Left renal cortex interstitium (tissue), 4 donors: ENCODE data around the gene AIDA. TPM values are rescaled to one million over a fixed set of nuclear protein-coding genes. Genes with fewer than 3 reads are reported as not detected.
A peak's percentile ranks its signal among the peaks of the same experiment; 100 is the strongest.
"Not testable (repeated sequence)": the region's sequence is repeated elsewhere in the genome, so short reads cannot be mapped to it uniquely, and the experiment has no call there.

Experiments
- DNase-seq, 4 donors: peaks; one replicate each; pipeline ENCODE4 v3.0.0-alpha.2; 2013; ENCODE audit warnings: low read depth in 4 of 4, low spot score in 2 of 4, missing footprints in 1 of 4
- polyA plus RNA-seq, 4 donors: library from polyadenylated mRNA; unstranded; fragments of 120-200 nt; gene quantifications; one replicate each; pipeline ENCODE4 v1.2.1, GENCODE V29; 2013; ENCODE audit not compliant: insufficient read length in 4 of 4

Gene AIDA
- polyA plus RNA-seq, 4 donors = 60.3 to 77.3 (median 67.6) TPM

DNA sequence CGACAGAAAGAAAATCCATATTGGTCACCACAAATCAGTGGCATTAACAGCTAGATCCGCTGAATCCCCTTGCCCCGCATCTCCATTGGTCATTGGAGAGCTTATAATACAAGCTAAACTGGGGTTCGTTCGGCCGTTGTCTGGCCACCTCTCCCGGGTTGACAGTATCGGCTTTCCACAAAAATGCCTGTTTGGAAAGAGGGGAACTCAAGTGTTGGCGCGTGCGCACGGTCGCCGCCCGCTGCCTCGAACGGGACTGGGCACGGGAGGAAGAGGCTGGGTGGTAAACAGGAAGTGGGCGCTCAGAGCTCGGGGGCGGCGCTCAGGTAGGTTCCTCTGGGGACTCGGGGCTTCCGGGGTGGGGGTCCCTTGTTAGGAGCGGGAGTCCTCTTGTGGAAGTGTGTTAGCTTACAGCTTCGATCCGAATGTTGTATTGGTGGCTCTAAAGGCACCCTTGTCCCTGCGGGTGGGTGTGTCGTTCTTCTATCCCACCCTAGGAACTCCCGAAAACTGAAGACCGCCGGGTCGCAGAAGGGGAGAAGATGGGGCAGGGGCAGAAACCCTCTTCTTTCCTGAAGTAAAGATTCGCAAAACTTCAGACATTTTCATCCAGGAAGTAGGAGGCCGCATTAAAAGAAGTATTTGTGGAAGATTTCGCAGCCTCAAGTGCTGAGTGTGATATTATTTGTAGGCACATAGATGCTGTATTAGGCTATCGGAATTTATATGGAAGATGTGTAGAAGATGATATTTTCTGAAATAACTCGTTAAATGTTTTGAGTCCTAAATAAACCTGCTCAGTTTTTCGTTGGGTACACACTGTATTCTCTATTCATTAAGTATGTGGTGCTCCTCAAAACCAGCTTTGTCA lies 1.0 kb upstream of the AIDA start:
- peak; percentile 78 to 96 (median 90) for DNase-seq

DNA sequence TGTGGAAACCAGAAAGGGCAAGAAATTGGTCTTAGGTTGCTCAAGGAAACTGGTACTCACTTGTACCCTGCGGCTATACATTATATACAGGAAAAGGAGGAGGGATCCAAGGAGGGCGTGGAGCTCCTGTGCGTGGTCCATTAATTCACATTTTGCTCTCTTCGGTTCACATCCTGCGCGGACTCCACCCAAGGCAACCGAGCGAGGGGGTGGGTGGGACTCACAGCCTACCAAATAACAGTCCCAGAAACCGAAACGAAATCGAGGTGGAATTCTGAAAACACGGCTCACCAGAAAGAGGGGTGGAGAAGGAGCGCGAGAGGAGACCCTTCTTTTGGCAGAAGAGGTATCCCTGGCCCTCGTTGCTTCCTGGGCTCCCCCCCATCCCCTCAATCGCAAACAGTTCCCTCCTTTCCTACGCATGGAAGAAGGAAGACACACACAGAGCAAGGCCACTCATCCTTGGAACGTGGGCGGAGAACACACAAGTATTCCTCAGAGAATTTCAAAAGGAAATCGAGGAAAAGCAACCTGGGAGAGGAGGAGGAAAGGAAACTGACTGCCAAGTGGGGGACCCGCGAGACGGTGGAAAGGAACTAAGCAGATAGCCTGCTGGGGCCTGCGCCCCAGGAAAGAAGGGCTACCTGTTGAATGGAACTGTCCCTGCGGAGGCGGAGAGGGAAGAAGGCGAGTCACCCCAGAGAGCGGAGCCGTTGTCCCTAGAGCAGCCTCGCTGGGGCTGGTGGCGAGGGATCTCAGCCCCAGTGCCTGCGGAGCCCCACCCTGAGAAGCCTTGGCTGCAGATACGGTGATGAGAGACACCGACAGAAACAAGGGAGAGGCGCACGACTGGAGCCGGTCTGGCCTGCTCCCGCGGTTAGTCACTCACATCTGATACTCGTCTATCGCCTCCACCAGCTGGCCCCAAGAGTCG lies 705 bp downstream of the AIDA start:
- DNase-seq = peak; percentile 32 to 65 (median 60)

DNA sequence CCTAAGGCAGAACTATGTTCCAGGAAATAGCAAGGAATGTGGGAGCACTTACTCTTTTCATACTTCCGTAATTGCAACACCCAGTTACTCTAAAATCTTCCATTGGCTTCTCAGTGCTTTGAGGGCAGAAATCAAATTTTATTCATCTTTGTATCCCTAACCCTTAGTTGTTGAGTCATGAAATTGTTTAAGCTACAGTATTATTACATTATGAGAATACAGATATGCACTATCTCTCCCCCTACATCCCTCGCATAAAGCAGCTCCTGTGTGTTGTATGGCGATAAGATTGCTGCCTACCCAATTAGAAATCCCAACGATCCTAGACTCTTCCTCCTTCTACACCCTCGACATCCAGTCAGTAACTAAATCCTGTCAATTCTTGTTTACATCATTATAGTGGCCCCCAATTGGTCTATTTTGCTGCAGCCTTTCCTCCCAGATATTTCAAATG lies 2.6 kb downstream of the AIDA start:
- no peak for DNase-seq

DNA sequence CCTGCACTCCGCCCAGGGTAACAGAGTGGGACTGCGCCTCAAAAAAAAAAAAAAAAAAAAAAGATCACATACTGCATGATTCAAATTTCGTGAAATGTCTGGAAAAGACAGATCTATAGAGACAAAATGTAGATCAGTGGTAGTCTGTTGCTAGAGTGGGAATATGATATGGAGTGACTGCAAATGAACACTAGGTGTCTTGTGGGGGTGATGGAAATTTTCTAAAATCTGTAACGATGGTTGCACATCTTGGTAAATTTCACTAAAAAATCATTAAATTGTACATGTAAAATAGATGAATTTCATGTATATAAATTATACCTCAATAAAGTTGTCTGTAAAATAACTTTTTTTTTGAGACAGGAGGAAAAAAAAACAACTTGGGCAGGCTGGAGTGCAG lies 5.5 kb downstream of the AIDA start:
- DNase-seq = no peak

DNA sequence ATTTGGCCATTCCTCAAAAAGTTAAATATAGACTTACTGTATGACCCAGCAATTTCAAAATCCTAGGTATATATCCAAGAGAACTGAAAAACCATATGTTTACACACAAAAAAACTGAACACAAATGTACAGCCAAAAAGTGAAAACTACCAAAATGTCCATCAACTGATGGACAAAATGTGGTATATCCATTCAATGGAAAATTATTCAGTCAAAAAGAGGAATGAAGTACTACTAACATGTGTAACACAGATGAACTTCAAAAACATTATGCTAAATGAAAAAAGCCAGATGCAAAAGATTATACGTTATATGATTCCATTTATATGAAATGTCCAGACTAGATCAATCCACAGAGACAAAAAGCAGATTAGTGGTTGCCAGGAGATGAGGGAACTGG lies 8.0 kb downstream of the AIDA start:
- DNase-seq = no peak

DNA sequence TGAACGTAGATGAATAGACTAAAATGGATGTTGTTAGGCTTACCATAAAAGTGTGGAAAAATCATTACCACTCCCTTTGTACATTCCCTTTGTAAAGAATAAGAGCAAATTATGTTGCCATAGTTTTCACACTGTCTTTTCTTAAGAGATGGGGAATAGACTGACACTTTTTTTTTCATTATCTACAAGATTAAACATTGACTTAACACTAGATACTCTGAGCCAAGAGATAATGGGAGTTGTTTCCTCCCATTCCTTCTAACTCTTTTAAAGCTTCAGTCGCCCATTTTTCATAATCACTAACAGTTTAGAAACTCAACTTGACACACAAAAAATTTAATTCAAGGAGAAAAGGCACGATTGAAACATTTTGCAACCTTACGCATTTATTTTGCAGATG lies 10.1 kb downstream of the AIDA start:
- no peak for DNase-seq

DNA sequence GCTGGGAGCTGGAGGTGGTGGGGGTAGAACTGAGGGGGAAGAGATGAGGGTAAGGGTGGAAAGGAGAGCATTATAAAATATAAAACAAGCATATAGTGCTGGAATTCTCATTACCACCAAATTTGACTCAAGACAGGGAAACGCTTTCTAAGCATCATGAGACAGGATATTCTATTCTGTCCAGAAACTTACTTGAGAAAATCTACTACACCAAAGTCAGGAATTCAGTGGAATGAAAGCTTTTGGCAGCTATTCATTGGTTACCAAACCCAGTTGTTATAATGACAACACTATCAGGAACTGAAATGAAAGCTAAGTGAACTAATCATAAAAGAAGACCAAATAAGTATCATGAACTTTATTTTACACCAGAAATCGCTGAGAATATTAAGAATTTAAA lies 14.5 kb downstream of the AIDA start:
- DNase-seq = no peak

DNA sequence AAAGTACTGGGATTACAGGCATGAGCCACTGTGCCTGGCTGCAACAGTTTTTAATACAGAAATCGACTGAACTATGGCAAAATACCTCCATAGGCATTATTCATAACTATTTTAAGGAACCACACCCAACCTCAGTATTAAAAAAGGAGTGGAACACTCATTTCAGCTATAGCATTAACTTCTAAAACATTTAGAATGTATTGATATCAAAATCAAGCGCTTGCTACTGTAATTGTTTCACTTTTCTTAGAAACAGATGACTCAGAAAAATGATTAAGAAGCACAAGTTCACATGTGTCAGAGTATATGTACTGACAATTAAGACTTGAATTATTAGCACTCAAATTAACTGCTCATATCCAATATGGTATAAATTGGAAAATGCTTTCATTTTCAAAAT lies 15.1 kb downstream of the AIDA start:
- DNase-seq = no peak

DNA sequence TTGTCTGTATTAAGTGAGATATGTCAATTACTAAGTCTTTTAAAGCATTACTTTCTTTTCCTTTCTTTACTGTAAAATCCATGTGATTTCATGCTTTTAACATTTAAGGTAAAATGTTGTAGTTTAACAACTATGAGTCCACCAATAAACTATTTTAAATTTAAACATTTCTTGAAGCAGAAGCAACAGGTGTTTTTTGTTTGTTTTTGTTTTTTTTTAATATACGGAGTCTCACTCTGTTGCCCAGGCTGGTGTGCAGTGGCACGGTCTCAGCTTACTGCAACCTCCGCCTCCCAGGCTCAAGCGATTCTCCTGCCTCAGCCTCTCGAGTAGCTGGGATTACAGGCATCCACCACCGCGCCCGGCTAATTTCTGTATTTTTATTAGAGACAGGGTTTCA lies 15.6 kb downstream of the AIDA start:
- DNase-seq = no peak

DNA sequence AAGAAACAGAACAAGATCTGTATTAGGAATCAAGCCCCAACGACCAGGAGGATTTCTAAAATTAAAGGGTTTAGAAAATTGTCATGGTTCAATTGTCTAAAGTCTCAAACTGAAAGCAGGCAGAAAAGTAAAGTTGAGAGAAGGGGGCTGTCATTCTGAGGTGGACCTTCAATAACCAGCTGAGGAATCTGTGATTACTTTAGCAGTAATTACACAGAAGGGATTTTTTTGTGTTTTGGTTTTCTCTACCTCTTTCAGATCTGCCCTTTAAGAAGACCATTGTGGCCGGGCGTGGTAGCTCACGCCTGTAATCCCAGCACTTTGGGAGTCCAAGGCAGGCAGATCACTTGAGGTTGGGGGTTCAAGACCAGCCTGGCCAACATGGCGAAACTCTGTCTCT lies 17.4 kb downstream of the AIDA start:
- no peak for DNase-seq

DNA sequence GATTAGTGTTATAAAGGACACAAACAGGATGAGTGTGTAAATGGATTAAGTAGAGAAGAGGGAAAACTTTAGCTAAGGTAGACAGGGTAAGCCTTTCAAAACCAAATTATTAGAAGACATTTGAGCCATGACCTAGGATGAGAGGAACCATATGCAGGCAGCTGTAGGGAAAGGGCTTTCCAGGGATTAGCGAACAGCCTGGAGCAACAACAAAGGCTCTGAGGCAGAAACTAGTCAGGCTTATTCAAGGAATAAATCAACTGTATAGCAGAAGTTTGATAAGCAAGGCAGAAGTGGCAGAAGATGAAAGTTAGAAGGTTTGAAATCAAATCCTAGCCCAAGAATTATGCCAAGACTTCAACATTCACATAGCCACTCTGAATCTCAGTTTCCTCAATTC lies 21.3 kb downstream of the AIDA start:
- DNase-seq = no peak

DNA sequence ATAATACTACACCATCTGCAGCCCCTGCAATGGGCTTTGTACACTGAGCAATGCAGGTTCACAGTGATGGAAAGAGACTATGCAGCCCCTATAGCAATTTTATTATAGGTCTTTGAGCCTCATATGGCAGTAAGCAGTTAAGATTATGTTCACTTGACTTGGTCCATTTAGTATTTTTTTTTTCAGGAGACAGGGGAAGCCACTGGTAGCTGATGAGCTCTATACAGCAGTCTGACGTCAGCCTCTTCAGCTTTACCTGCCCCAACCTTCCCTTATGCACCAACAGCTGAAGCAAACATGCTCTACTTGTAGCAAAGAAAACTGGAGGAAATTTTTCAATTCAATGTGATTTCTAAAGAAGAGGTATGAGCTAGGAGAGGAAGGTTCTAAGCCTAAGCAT lies 32.2 kb downstream of the AIDA start:
- DNase-seq = no peak

DNA sequence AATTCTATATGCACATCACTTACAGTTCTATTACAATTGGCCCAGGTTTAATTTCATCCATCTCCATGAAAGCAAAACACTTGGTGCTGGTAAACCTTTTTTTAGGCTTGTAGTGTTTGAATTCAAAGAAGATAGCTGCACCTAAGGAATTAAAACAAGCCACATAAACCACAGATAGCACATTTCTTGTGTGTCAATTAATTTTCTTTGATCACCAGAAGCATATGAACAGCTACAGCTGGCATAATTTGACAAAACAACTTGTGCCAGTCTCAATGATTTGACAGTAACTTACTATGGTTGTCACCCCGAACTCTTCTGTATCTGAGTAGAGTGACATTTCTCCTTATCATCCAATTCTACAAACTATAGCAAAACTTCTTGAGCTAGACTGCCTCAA lies 42.2 kb downstream of the AIDA start:
- DNase-seq = no peak

DNA sequence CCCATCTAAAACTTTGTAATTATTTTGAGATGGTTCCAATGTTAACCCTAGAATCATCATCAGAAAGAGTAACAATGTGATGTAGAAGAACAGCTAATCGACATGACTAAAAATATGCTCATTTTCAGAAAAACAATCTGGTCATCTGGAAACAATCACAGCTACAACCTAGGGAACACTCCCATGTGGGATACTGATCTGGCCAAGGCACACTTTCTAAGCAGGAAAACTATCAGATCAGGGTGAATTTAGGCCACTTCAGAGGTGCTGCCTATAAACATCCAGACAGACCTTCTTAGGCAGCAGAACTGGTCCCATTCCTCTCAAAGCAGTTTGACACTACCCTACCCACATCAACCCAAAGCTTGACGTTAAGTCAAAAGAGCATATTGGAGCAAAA lies 43.2 kb downstream of the AIDA start:
- DNase-seq = not testable (repeated sequence)

DNA sequence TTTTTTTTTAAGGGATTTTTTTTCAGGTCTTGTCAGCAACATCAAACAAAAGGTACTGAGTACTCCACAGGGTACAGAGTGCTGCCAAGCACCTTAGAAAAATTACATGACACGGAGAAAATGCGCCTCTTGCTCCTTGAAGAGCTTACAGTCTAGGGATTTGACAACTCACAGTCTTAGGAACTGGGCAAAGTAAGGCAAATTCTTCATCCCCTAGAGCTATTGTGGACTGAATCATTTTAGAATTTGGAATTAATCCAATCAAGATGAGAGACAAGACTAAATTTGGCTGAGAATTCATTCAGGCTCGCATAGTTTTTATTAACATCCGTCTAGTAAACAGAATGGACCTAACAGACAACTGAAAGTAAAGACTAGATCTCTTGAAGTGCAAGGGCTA lies 44.1 kb downstream of the AIDA start:
- not testable (repeated sequence) for DNase-seq

DNA sequence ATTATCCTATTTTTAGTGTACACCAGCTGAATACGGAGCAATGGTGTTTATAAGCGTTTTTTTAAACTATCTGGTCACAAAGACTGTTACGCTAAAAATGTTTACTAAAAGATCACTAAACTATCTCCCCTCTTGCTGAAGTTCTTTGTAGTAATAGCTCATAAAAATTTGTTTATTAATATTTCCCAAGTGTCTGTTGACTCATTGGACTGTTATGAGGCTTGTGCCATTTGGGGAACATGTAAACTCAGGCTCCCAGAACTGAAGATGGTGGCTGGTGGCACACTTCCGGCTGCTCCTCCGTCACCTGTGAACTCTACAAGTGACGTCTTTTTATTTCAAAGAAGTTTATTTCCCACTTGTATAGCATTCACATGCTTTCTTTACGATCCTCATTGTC lies 46.3 kb downstream of the AIDA start:
- DNase-seq = no peak

DNA sequence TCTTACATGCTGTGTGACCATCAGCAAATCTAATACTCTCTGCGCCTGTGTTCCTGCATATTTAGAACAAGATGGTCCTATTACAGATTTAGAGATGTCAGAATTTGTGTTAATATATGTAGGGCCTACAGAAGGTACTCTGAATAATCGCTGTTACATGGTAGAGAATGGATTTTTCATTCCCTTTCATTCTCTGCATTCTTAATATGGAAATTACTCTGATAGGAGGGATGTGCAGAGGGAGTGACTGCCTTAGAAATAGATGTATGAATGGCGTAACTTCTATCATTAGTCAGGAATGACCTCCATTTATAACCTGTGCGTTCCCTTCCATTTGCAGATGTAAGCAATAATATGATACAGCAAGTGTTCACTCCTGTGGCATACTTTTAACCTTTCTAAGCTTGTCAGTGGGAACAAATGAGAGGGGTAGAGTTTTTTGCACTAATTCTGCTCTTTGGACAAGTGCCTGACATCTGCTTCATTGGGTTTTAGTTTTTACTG lies 48.8 kb downstream of the AIDA start:
- no peak for DNase-seq

DNA sequence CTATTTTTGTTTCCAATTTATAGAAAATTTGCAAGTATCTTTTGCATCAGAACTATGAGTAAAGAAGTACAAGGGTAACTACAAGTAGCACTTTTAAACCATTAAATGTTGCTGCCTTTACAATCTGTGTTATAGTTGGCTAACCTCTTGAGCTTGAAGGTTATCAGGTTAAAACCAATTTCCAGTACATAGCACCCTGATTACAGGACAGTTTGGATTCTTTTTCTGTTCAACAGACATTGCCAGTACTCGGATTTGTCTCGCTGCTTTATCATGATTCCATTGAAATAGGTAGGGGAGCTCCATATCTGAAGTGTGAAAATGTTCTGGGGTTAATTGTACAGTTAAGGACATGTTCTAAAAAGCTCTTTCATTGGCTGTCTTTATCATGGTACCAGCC lies 54.4 kb downstream of the AIDA start:
- DNase-seq = no peak

DNA sequence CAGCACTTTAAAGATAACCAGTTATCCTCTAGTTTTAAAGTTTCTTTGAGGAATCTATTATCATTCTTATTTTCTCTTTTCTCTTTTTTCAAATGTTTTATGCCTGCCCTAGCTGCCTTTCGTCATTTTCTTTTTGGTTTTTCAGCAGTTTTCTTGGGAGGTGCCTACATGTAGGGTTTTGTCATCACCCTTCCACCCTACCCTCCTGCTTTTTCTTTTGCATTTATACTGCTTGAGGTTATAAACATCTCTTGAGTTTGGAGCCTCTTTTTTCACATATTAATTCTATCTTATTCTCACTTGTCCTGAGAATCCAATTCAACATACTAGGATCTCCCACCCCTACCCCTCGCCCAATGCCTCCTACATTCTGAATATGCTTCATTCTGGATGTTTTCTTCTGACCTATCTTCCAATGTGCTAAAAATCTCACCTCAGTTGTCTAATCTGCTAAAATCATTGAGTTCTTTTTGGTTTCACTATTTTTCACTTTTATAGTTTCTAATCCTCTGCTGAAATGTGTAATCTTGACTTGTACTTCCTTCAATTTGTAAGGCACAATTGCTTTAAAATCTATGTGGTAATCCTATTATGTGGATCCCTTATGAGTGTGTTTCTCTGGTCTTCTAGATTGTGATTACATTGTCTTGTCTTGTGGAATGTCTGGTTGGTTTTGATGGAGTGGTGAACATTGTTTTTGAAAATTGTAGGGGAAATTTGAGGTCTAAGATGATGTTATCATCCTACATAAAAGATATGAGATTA lies 55.7 kb downstream of the AIDA start:
- DNase-seq = no peak

DNA sequence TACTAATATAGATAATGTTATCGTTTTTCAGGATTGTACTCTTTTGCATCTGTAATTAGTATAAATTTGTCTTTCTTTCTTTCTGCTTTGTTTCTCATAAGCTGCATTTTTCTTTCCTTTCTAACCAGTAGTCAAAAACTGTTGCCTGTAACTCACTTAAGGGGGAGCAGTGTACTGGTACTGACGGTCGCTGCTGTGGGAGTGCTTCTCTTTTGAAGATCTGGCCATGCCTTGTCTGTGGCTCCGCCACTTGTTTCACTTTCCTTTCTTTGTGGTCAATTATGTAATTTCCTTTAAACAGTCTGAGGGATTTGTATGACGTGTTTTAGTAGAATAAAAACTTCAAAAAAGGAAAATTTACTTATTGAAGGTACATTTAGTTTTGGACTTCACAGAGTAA lies 57.4 kb downstream of the AIDA start:
- DNase-seq = no peak
